GM19468 (cell line): ENCODE measurements around the gene FAM131C.
"Not testable (repeated sequence)": the region's sequence is repeated elsewhere in the genome, so short reads cannot be mapped to it uniquely, and the experiment has no call there.

Experiments
- ATAC-seq: cut with Tn5 transposase; IDR thresholded peaks from one replicate; pipeline ENCODE4 v1.9.1; 2021; ENCODE audit warnings: mild to moderate bottlenecking, moderate library complexity, moderate number of reproducible peaks; ENCODE audit not compliant: unreplicated experiment; ENCODE audit errors: extremely low read depth

Gene FAM131C

GRCh38 chr1:16109571-16109970 is 36.1 kb upstream of the FAM131C start:
- no peak for ATAC-seq

GRCh38 chr1:16107039-16107438 is 33.6 kb upstream of the FAM131C start:
- ATAC-seq, result not testable (repeated sequence)

GRCh38 chr1:16101623-16102022 is 28.2 kb upstream of the FAM131C start:
- no peak for ATAC-seq

GRCh38 chr1:16099412-16099811 is 26.0 kb upstream of the FAM131C start:
- ATAC-seq, result no peak

GRCh38 chr1:16095447-16095846 is 22.0 kb upstream of the FAM131C start:
- no peak for ATAC-seq

- ATAC-seq, result no peak
These were observed 21.2 kb upstream of the FAM131C start for GRCh38 chr1:16094453-16095158.

- no peak for ATAC-seq
These were observed 20.2 kb upstream of the FAM131C start for GRCh38 chr1:16093611-16094010.

- ATAC-seq, result no peak
These were observed 19.6 kb upstream of the FAM131C start for GRCh38 chr1:16092923-16093511.

GRCh38 chr1:16092097-16092922 is 18.9 kb upstream of the FAM131C start:
- no peak for ATAC-seq

- ATAC-seq, result no peak
These were observed 17.8 kb upstream of the FAM131C start for GRCh38 chr1:16091296-16091695.

- ATAC-seq, result no peak
These were observed 16.8 kb upstream of the FAM131C start for GRCh38 chr1:16090076-16090826.

- ATAC-seq, result no peak
These were observed 15.5 kb upstream of the FAM131C start for GRCh38 chr1:16088996-16089395.

GRCh38 chr1:16088351-16088911 is 15.0 kb upstream of the FAM131C start:
- no peak for ATAC-seq

GRCh38 chr1:16087733-16088132 is 14.3 kb upstream of the FAM131C start:
- ATAC-seq, result no peak

- ATAC-seq, result no peak
These were observed 12.1 kb upstream of the FAM131C start for GRCh38 chr1:16085522-16085921.

GRCh38 chr1:16083486-16083885 is 10.0 kb upstream of the FAM131C start:
- no peak for ATAC-seq

- ATAC-seq, result no peak
These were observed 9.0 kb upstream of the FAM131C start for GRCh38 chr1:16082283-16083038.

- ATAC-seq, result no peak
These were observed 8.2 kb upstream of the FAM131C start for GRCh38 chr1:16081636-16082035.

- no peak for ATAC-seq
These were observed 7.1 kb upstream of the FAM131C start for GRCh38 chr1:16080422-16081150.
